Measurements from ENCODE around the gene SMIM23.

DNA sequence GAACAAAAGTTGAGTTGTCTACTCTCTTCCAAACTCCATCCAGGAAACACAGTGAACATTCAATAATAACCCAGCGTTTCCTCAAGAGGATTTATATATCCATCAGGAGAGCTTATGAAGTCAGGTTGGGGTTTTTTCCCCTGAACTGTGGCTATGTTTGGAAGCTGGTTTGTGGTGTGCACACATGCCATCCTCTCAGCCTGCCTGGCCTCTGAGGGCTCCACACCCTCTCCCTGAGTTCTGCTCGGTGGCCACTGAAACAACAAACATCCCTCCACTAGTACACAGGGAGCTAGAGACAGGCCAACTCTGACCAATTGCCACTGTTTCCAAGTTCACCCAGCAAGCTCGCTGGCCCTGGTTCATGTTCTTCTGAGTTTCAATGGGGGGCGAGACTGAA, 35.7 kb downstream of the SMIM23 start:
- TF ChIP-seq, protein P1, sequence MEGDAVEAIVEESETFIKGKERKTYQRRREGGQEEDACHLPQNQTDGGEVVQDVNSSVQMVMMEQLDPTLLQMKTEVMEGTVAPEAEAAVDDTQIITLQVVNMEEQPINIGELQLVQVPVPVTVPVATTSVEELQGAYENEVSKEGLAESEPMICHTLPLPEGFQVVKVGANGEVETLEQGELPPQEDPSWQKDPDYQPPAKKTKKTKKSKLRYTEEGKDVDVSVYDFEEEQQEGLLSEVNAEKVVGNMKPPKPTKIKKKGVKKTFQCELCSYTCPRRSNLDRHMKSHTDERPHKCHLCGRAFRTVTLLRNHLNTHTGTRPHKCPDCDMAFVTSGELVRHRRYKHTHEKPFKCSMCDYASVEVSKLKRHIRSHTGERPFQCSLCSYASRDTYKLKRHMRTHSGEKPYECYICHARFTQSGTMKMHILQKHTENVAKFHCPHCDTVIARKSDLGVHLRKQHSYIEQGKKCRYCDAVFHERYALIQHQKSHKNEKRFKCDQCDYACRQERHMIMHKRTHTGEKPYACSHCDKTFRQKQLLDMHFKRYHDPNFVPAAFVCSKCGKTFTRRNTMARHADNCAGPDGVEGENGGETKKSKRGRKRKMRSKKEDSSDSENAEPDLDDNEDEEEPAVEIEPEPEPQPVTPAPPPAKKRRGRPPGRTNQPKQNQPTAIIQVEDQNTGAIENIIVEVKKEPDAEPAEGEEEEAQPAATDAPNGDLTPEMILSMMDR (conservative IDR thresholded peaks at IDR 0.05 in 1 of 2, IDR thresholded peaks at IDR 0.05 in 1 of 2; ENCODE audit: extremely low read depth in 1 of 2, insufficient read depth in 1 of 2, low read depth in 1 of 2, low read length in 2 of 2), result no peak
- no peak for TF ChIP-seq EZH2 (IDR thresholded peaks at IDR 0.05; ENCODE audit: borderline replicate concordance, low read length)
